Breast epithelium (tissue), 4 donors: ENCODE data around the gene SLC25A21. TPM values are rescaled to one million over a fixed set of nuclear protein-coding genes. Genes with fewer than 3 reads are reported as not detected.
"Not testable (repeated sequence)": the region's sequence is repeated elsewhere in the genome, so short reads cannot be mapped to it uniquely, and the experiment has no call there.

Source experiments
- DNase-seq, 2 donors: peaks; one replicate each; pipeline ENCODE4 v3.0.0-alpha.2; 2019; ENCODE audit warnings: low spot score in 2 of 2
- H3K27ac ChIP-seq, 2 donors: fragments of 200-600 bp; sonication (generic) in 1 of 2; one replicate each; pipeline ENCODE4 v1.5.1; 2016 to 2019; ENCODE audit warnings: mild to moderate bottlenecking in 1 of 2
- H3K27me3 ChIP-seq, 2 donors: fragments of 200-600 bp; sonication (generic) in 1 of 2; one replicate each; pipeline versions ENCODE4 v1.5.1 to v1.6.0; 2017 to 2019; ENCODE audit warnings: control low read depth in 1 of 2, mild to moderate bottlenecking in 1 of 2
- H3K36me3 ChIP-seq: fragments of 200-600 bp; one replicate; pipeline ENCODE4 v1.5.1; 2019
- H3K4me1 ChIP-seq, 2 donors: fragments of 200-600 bp; sonication (generic); one replicate each; pipeline ENCODE4 v1.5.1; 2016 to 2019; ENCODE audit warnings: control low read depth in 1 of 2
- H3K4me3 ChIP-seq, 3 donors: fragments of 200-600 bp; sonication (generic); 1 replicate in 2 of 3; 2 replicates in 1 of 3; pipeline ENCODE4 v1.5.1; 2016 to 2019; ENCODE audit warnings: mild to moderate bottlenecking in 3 of 3, moderate library complexity in 2 of 3
- H3K9me3 ChIP-seq, 2 donors: fragments of 200-600 bp; sonication (generic) in 1 of 2; one replicate each; pipeline ENCODE4 v1.5.1; 2016 to 2019; ENCODE audit warnings: control low read depth in 1 of 2
- CTCF ChIP-seq, 3 donors: fragments of 450-650 bp; IDR thresholded peaks; one replicate each; pipeline ENCODE4 v1.5.1; 2016 to 2017; ENCODE audit warnings: antibody characterized with exemption in 3 of 3, mild to moderate bottlenecking in 3 of 3, moderate library complexity in 3 of 3
- POLR2A ChIP-seq: fragments of 450-650 bp; IDR thresholded peaks from one replicate; pipeline ENCODE4 v1.6.1; 2016; ENCODE audit warnings: antibody characterized with exemption, mild to moderate bottlenecking, moderate library complexity
- POLR2AphosphoS5 ChIP-seq, 3 donors: sonication (generic); formaldehyde crosslinking; IDR thresholded peaks; one replicate each; pipeline ENCODE4 v1.6.1; 2017; ENCODE audit warnings: antibody characterized with exemption in 3 of 3
- intact Hi-C: fragments of 100-400 bp; cut with DNase I; formaldehyde crosslinking; loops from one replicate; pipeline ENCODE4 v1.15.1; 2023; ENCODE audit warnings: low total_unique reads
- total RNA-seq, 3 donors: library from RNA; depleted of rRNA; stranded (reverse); fragments of >200 nt; gene quantifications; one replicate each; pipeline ENCODE4 v1.1.0, GENCODE V29; 2016

Gene SLC25A21
- total RNA-seq, 3 donors from 2014 or later, result 0.66 to 2.3 (median 1.6) TPM

GRCh38 chr14:36713960-36714703 lies 458.3 kb downstream of the SLC25A21 start:
- no peak overlapping the region for H3K27ac ChIP-seq
- H3K27me3 ChIP-seq, result no peaks in the 10 kb centered on the region
- H3K36me3 ChIP-seq, result no peaks in the 10 kb centered on the region
- H3K9me3 ChIP-seq, result no peaks in the 10 kb centered on the region
- H3K4me1 ChIP-seq, result no peaks in the 10 kb centered on the region
- no peak for DNase-seq
- H3K4me3 ChIP-seq, result no peak overlapping the region
- TF ChIP-seq POLR2A, result no peak
- TF ChIP-seq CTCF (IDR thresholded peaks at IDR 0.05), result no peak
- TF ChIP-seq POLR2AphosphoS5 (IDR thresholded peaks at IDR 0.05), result no peak
- intact Hi-C loops, result no loop called here

GRCh38 chr14:36707570-36707969 lies 464.8 kb downstream of the SLC25A21 start:
- DNase-seq, result no peak
- Histone ChIP-seq H3K36me3 (no peaks in the 10 kb centered on the region), H3K4me1 (no peaks in the 10 kb centered on the region), H3K27ac (no peak overlapping the region), H3K9me3 (no peaks in the 10 kb centered on the region), H3K4me3 (no peak overlapping the region), H3K27me3 (no peaks in the 10 kb centered on the region)
- TF ChIP-seq POLR2AphosphoS5 (IDR thresholded peaks at IDR 0.05) (no peak), CTCF (IDR thresholded peaks at IDR 0.05) (no peak), POLR2A (no peak)
- intact Hi-C loops, result no loop called here

- DNase-seq, result no peak
- intact Hi-C loops, result no loop called here
- no peak overlapping the region for H3K4me3 ChIP-seq
- H3K27ac ChIP-seq, result no peak overlapping the region
- H3K27me3 ChIP-seq, result no peaks in the 10 kb centered on the region
- TF ChIP-seq POLR2AphosphoS5 (IDR thresholded peaks at IDR 0.05), result no peak
- no peak for TF ChIP-seq POLR2A
- no peak for TF ChIP-seq CTCF (IDR thresholded peaks at IDR 0.05)
- no peaks in the 10 kb centered on the region for H3K9me3 ChIP-seq
- no peaks in the 10 kb centered on the region for H3K36me3 ChIP-seq
- H3K4me1 ChIP-seq, result no peaks in the 10 kb centered on the region
Observed at GRCh38 chr14:36702474-36702873, 469.9 kb downstream of the SLC25A21 start.

GRCh38 chr14:36701132-36701531 lies 471.3 kb downstream of the SLC25A21 start:
- Histone ChIP-seq H3K27me3 (no peaks in the 10 kb centered on the region), H3K4me3 (no peak overlapping the region), H3K27ac (no peak overlapping the region), H3K9me3 (no peaks in the 10 kb centered on the region), H3K4me1 (no peaks in the 10 kb centered on the region), H3K36me3 (no peaks in the 10 kb centered on the region)
- no peak for DNase-seq
- intact Hi-C loops, result no loop called here
- TF ChIP-seq POLR2AphosphoS5 (IDR thresholded peaks at IDR 0.05), result no peak
- TF ChIP-seq POLR2A, result no peak
- TF ChIP-seq CTCF (IDR thresholded peaks at IDR 0.05), result no peak

GRCh38 chr14:36700651-36701050 lies 471.8 kb downstream of the SLC25A21 start:
- no peaks in the 10 kb centered on the region for H3K4me1 ChIP-seq
- no peaks in the 10 kb centered on the region for H3K27me3 ChIP-seq
- H3K9me3 ChIP-seq, result no peaks in the 10 kb centered on the region
- no peak overlapping the region for H3K4me3 ChIP-seq
- no peaks in the 10 kb centered on the region for H3K36me3 ChIP-seq
- H3K27ac ChIP-seq, result no peak overlapping the region
- intact Hi-C loops, result no loop called here
- TF ChIP-seq POLR2AphosphoS5 (IDR thresholded peaks at IDR 0.05), result no peak
- no peak for DNase-seq

GRCh38 chr14:36699420-36699819 lies 473.0 kb downstream of the SLC25A21 start:
- intact Hi-C loops, H3K27ac ChIP-seq, H3K9me3 ChIP-seq, H3K4me3 ChIP-seq, H3K4me1 ChIP-seq, H3K27me3 ChIP-seq, DNase-seq, H3K36me3 ChIP-seq: not testable (repeated sequence)
